ENCODE results near the gene MDM4.
"Not testable (repeated sequence)": the region's sequence is repeated elsewhere in the genome, so short reads cannot be mapped to it uniquely, and the experiment has no call there.

Gene MDM4

GRCh38 chr1:204514828-204515227 is 1.4 kb upstream of the MDM4 start:
- no peak for DNase-seq (ENCODE audit: low read depth)

- not testable (repeated sequence) for DNase-seq (ENCODE audit: low read depth)
Observed at GRCh38 chr1:204517382-204517781, 1.2 kb downstream of the MDM4 start.

GRCh38 chr1:204520834-204521709 is 4.9 kb downstream of the MDM4 start:
- DNase-seq (ENCODE audit: low read depth): no peak

DNA sequence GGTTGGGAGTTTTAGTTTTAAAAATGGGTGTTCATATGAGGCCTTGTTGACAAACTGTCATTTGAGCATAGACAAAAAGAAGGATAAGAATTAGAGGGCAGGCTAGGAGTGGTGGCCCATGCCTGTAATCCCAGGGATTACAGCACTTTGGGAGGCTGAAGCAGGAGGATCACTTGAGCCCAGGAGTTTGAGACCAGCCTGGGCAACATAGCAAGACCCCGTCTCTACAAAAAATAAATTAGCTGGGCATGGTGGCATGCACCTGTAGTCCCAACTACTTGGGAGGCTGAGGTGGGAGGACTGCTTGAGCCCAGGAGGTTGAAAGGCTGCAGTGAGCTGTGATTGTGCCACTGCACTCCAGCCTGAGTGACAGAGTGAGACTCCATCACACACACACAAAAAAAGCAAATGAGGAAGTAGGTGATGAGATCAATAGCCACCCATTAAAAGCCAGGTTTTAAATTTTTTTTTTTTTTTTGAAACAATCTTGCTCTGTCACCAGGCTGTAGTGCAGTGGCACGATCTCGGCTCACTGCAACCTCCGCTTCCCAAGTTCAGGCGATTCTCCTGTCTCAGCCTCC is 5.8 kb downstream of the MDM4 start:
- not testable (repeated sequence) for DNase-seq (ENCODE audit: low read depth)

- DNase-seq (ENCODE audit: low read depth): no peak
Observed at GRCh38 chr1:204523605-204524215, 7.5 kb downstream of the MDM4 start.

DNA sequence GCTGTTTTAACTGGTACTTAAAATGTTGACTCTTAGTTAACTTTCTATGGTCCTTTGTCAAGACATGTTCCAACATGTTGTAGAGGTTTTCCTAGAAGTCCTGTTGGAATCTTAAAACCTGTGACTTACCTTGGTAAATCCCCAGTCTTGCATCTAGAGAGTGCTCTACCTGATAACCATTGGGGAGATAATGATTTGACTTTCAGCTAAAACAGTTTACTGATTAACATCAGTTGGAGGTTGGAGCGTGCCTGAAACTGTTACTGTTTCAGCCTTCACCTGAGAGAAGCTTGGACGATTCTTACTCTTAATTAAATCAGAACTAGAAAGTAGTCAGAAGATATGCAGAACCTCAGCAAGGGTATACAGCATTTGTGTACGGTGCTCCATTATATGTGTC is 8.8 kb downstream of the MDM4 start:
- no peak for DNase-seq (ENCODE audit: low read depth)

GRCh38 chr1:204528241-204528640 is 12.0 kb downstream of the MDM4 start:
- no peak for DNase-seq (ENCODE audit: low read depth)

- no peak for DNase-seq (ENCODE audit: low read depth)
Observed at GRCh38 chr1:204528677-204529076, 12.5 kb downstream of the MDM4 start.

DNA sequence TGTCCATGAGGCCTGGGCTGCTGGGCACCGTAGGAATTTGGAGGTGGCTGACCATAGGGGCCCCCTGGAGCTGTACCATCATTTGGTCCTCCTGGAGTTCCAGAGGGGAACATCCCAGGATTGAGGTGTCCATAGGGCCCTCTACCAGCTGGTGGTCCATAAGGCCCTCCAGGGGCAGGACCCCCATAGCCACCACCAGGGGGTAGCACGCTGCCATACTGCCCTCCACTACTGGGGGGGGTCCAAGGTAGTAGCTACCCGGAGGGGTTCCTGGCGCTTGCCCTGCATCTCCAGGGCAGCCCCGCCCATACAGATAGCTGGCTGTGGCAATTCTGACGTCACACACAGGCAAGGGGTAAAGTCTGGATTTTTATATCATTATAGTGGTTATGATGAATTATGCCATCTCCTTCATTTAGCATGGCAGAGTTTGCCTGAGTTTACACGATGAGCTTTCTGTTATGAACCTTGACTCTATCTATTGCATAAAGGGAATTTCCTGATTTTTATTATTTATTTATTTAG is 13.2 kb downstream of the MDM4 start:
- no peak for DNase-seq (ENCODE audit: low read depth)

GRCh38 chr1:204530932-204531331 is 14.7 kb downstream of the MDM4 start:
- DNase-seq (ENCODE audit: low read depth): no peak

DNA sequence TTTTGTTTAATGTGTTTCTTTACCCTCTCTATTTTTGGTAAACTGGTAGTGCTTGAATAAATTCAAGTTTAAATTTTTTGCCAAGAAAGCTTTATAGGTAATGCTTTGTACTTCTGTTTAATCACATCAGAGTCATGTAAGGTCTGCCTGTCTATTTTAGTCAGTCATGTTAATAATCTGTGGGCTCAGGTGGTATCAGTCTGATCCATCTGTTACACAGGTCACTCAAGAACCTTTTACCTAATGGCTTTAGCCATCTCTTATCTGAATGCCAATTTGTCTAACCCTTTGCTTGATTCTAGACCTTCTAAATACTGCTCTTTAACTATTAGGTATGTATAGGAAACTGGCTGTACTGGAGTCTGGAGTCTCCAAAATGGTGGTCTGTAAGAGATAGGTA is 16.6 kb downstream of the MDM4 start:
- DNase-seq (ENCODE audit: low read depth): no peak

DNA sequence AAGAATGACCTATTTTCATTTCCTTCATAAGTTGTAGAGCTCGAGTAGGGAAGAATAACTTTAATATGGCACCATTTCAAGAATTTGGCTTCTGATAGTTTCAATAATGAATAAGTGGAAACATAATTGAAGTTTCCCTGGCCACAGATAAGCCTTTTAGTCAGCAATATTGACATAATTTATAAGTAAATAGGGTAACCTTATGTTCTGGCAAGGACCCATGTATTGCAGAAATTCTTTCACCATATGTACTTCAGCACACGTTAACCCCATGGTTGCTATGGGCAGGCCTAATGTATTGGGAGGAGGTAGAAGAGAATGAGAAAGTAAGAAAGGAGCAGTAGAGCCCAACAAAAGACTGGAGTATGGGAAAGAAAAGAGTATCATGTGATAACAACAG is 25.4 kb downstream of the MDM4 start:
- DNase-seq (ENCODE audit: low read depth): no peak

GRCh38 chr1:204544321-204544720 is 28.1 kb downstream of the MDM4 start:
- no peak for DNase-seq (ENCODE audit: low read depth)

GRCh38 chr1:204545202-204545601 is 29.0 kb downstream of the MDM4 start:
- DNase-seq (ENCODE audit: low read depth): no peak

DNA sequence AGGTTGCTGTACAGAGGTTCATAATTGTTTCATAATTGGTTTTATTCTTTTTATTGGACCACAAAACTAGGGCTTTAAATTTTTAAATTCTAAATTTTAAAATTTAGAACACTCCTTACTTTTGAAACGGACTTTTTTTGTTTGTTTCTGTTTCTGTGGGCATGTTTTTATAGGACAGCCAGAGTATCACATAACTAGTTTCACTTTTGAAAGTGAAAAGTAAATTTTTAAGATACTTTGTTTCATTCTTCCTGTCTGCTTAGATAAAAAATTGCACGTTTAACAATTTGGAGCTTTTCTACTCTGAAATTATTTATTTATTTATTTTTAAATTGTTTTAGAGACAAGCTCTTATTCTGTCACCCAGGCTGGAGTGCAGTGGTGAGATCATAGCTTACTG is 29.7 kb downstream of the MDM4 start:
- DNase-seq (ENCODE audit: low read depth): no peak

- no peak for DNase-seq (ENCODE audit: low read depth)
Observed at GRCh38 chr1:204548265-204548664, 32.1 kb downstream of the MDM4 start.

GRCh38 chr1:204549313-204549712 is 33.1 kb downstream of the MDM4 start:
- DNase-seq (ENCODE audit: low read depth): no peak

GRCh38 chr1:204550926-204551325 is 34.7 kb downstream of the MDM4 start:
- DNase-seq (ENCODE audit: low read depth): no peak

DNA sequence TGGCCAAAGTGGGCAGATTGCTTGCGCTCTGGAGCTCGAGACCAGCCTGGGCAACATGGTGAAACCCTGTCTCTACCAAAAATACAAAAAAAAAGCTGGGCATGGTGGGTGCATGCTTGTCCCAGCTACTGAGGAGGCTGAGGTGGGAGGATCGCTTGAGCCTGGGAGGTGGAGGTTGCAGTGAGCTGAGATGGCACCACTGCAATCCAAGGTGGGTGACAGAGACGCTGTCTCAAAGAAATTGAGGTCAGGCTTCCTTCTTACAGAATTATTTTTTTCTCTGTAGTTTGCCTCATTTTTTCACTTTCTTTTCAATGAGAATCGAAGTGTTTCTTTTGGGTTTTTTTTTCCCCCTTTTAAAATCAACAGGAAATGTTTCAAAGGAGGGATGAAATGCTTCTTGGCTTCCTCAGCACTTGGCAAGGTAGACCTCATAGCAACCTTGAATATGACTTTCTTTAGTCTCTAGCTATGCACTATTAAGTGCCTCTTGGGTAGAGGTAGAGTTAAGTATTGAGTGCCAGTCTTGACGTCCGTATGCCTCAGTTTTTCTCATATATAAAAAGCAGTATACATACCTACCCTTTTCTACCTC is 40.3 kb downstream of the MDM4 start:
- no peak for DNase-seq (ENCODE audit: low read depth)

DNA sequence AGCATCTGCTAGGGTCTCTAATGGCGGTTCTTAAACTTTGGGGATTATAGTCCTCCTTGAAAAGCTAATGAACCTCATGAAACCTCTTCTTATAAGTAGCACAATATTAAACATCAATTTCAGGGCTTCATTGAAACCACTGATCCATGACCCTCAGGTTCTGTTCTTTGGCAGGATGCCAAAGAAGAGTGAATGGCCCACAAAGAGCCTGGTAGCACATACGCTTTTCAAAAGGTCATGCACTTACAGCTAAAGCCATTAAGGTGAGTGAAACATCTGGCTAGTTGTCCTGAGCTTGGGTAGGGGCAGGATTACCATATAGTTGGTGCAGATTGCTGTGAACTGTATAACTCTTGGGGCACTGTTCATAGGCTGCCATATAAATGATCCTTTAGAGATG is 42.3 kb downstream of the MDM4 start:
- no peak for DNase-seq (ENCODE audit: low read depth)

DNA sequence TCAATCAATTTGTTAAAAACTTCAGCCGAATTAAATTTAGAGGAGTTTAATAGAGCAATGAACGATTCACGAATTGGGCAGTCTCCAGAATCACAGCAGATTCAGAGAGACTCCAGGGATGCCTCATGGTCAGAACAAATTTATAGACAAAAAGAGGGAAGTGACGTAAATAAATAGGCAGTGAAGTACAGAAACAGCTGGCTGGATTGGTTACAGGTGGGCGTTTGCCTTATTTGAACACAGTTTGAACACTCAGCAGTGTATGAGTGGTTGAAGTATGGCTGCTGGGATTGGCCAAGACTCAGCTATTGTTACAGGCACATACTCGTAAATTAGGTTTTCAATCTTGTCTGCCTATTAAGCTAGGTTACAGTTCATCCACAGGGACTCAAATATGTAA is 43.8 kb downstream of the MDM4 start:
- not testable (repeated sequence) for DNase-seq (ENCODE audit: low read depth)

GRCh38 chr1:204560590-204561150 is 44.5 kb downstream of the MDM4 start:
- DNase-seq (ENCODE audit: low read depth): no peak
